ENCODE data around the gene RBM41.
"Not testable (repeated sequence)": the region's sequence is repeated elsewhere in the genome, so short reads cannot be mapped to it uniquely, and the experiment has no call there.

The RBM41 gene

DNA sequence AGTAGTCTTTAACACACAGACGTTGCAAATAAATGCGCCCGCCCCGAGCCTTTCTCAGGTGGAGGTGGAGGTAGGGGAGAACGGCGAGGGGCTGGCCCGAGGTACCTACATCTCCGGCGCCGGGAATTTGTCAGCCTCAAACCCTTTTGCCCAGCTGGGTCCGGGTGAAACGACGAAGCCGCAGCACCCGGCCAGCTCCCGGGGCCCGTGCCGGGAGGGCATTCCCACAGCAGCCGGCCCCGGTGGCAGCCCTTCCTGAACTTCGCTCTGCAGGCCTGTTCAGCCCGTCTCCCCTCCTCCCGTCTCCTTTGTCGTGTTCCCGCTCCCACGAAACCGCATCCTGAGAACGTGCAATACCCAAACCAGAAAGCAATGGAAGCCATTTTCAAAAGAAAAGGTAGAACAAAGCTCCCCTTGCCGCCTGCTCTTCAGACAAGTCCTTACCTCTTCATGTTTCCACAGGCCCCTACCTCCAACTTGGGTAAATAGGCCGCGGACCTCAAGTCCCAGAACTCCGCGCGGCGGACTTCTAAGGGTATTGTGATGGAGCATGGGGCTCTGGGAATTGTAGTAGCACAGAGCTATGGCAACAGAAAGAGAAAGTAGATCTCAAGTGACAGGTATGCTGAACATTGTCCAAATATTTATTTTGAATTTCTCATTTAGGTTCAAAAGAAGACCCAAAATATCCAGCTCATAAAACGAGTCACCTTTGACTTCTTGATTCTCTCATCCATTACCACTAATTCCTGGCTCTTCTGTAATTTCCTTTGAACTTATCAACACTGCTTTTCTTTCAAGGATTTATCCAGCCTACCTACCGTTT, at the start of gene RBM41:
Gene RBM41 (minus strand): TSS at position 501 of the 826 bp plus-strand sequence. CDS start 49 bp downstream, at position 452.
- peak; percentile 79 for DNase-seq

DNA sequence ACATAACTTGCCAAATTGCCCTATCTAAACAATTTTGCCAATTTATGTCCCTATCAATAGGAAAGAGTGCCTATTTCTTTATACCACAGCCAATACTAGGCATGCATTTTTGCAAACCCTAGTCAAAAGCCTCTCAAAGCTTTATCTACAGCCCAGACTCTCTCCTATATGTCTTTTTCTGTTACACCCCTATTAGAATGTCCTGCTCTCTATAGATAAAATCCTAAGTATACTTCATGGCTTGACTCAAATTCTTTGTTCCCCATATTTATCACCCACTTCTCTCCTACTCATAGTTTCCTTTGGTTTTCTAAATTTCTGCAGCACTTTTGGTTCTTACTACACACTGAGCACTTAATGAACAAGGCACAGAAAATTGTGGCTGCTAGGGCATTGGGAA, 49.6 kb upstream of the RBM41 start:
- DNase-seq, result no peak

DNA sequence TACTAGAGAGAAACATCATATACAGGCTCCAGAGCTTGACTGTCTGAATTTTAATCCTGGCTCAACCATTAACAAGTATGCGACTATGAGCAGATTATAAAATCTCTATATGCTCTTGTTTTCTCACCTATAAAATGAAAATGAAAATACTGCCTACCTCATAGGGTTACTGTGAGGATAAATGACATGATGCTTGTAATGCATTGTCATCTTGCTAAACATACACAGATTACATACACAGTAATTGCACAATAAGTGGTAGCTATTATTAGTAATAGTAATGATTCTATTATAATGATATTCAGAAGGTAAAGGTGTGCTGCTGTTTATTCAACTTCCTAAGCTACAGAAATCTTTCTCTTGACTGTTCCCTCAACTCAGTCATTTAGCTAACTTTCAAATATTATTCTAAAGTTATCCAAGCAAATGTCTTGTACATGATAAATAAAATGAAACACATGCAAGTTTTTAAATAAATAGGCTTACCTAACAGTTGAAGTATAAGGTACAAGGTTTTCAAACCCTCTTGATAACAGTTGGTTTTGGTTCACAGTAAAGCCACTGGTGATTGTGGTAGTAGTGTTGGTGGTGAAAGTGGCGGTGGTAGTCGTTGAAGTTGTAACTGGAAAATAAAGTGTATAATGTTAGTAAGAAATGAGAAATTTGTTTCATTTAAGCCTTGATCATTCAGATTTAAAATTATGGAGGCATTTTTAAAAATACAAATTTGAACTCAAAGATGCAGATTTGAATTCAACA, 48.7 kb upstream of the RBM41 start:
- DNase-seq, result no peak

DNA sequence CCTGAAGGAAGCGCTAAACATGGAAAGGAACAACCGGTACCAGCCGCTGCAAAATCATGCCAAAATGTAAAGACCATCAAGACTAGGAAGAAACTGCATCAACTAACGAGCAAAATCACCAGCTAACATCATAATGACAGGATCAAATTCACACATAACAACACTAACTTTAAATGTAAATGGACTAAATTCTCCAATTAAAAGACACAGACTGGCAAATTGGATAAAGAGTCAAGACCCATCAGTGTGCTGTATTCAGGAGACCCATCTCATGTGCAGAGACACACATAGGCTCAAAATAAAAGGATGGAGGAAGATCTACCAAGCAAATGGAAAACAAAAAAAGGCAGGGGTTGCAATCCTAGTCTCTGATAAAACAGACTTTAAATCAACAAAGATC, 39.0 kb upstream of the RBM41 start:
- DNase-seq, result not testable (repeated sequence)

DNA sequence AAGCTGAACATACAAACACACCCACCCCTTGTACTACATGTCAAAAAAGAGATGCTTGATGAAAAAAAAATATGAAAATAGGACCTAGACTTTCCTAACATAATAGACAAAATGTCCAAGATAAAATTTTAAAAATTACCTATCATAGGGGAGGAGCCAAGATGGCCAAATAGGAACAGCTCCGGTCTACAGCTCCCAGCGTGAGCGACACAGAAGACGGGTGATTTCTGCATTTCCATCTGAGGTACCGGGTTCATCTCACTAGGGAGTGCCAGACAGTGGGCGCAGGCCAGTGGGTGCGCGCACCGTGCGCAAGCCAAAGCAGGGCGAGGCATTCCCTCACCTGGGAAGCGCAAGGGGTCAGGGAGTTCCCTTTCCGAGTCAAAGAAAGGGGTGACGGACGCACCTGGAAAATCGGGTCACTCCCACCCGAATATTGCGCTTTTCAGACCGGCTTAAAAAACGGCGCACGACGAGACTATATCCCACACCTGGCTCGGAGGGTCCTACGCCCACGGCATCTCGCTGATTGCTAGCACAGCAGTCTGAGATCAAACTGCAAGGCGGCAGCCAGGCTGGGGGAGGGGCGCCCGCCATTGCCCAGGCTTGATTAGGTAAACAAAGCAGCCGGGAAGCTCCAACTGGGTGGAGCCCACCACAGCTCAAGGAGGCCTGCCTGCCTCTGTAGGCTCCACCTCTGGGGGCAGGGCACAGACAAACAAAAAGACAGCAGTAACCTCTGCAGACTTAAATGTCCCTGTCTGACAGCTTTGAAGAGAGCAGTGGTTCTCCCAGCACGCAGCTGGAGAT, 37.2 kb upstream of the RBM41 start:
- DNase-seq, result not testable (repeated sequence)

DNA sequence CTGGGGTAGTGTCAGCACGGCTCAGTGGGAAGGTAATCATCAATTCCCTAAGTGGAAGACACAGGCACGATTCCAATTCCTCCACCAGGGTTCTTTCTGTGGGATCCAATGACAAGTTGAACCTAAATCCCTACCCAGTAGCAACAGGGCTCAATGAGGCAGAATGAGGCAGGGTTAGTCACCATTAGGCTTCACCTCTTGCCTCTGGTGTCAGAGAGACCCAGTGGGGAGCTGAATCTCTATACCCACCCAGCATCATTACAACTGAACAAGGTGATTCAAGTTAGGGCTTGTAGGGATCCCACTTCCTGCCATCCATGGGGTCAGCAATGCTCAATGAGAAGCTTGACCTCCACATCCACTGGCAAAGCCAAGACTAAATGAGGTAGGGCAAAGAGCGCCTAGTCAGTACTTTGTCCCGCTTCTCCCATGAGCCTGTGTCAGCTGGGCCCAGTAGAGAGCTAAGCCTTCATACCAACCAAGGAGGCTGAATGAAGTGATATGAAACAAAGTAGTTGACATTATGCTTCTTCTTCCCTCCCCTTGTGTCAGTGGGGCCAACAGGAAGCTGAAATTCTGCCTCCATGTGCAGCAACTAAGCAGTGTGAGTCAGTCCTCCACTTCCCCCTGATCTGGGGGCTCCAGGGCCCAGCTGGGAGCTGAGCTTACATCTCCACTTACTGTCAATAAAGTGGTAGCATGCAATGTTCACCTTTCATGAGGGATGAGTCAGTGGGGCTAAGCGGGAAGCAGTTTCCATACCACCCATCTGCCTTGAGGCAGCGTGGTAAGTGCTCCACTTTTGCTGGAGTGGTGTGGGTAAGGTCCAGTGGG, 36.4 kb upstream of the RBM41 start:
- no peak for DNase-seq

DNA sequence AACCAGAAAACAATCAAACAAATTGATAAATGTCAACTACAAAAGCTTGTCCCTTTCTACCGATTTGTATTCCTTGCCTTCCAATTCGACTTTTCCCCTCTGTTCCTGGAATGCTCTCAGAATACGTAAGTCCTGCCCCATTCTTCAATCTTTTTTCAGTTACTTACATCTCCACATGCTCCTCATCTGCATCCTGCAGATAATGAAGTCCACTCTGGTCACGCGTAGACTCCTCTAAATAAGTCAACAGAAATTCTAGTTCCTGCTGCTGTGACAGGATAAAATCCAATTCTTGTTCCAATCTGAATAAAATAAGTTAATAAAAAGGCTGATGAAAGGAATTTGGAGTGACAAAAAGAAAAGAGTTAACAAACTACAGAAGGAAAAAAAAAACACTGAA, 34.4 kb upstream of the RBM41 start:
- DNase-seq, result no peak

DNA sequence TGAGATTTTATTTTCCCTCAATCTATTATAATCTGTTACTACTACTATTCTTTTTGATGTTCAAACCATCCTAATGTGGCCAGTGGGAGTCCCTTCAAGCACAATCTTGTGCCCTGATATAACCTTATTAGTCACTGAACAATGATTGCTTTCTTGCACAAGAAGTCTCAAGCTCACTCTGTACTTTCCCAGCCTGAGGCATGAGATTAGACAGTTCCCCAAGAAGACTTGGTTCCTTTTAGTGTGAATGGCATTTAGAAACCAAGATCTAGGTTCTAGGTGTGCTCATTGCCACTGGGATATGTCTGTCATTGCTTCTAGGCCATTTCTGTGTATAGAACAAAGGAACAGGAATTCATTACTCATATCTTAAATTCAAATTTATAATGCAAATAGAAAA, 28.0 kb upstream of the RBM41 start:
- no peak for DNase-seq

DNA sequence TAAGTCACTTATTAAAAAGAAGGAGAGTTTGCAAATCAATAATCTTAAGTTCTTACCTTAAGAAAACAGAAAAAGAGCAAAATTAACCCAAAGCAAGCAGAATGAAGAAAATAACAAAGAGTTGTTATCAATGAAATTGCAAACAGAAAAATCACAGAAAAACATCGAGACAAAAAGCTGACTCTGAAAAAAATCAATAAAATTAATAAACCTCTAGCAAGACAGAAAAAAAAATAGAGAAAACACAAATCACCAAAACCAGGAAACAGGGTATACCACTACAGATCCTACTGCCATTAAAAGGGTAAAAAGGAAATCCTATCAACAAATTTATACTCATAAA, 17.3 kb upstream of the RBM41 start:
- no peak for DNase-seq

DNA sequence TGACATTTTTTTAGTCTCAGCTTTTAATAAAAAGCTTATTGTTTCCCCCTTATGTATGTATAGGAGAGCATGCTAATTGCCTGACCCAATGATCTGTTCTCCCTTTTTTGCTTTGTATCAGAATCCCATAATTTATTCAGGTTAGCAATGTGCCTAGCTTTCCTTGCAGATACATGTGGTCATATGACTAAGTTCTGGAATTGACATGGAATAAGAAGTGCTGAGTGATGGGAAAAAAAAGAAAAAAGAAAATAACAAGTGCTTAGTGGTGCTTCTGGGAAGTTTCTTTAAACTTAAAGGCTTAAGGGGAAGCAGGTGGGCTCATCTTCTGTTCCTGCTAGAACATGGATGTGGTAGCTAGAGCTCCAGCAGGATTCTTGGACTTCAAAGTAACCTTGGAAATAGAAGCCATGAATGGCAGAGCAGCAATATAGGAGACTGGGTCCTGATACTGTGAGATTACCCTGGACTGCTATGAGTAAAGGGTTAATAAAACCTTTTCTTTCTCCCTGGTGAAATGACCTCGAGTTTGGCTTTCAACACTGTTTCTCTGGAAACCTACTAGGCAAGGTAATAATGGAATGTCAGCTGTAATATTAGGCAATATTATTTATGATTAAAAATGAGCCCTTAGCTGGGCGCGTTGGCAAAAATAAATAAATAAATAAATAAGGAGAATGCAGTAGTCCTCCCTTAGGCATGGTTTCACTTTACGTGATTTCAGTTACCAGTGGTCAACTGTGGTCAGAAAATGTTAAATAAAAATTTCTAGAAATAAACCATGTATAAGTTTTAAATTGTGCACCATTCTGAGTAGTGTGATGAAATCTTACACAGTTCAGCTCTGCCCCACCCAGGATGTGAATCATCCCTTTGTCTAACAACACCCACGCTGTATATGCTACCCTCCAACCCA, 16.7 kb upstream of the RBM41 start:
- no peak for DNase-seq

DNA sequence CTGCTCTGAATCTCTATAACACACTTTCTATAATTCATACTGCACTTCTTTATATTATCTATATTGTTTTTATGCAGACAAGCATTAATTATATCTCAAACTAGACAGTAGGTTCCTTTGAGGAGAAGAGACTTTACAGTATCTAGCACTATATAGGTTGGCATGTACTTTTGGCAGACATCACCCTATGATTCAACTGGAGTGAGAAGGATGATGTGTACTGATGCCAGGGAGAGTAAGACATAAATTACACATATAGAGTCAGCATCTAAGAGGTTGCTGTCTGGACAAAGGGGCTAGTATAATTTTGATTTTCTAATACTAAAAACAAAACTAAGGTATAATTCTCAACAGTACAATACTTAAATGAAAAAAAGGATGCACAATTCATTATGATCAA, 5.1 kb upstream of the RBM41 start:
- no peak for DNase-seq

DNA sequence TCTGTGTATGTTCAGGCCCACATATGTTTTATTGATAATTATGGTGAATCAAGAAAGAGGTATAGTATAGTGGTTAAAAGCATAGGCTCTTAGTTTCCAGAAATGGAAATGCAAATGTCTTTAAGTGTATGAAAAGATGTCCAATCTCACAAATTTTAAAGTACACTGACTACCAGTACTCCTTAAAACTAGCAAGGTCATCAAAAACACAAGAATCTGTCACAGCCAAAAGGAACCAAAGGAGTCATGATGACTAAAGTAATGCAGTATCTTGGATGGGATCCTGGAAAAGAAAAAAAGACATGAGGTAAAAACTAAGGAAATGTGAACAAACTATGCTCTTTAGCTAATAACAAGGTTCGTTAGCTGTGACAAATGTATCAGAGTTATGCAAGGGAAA, 661 bp upstream of the RBM41 start:
- no peak for DNase-seq

DNA sequence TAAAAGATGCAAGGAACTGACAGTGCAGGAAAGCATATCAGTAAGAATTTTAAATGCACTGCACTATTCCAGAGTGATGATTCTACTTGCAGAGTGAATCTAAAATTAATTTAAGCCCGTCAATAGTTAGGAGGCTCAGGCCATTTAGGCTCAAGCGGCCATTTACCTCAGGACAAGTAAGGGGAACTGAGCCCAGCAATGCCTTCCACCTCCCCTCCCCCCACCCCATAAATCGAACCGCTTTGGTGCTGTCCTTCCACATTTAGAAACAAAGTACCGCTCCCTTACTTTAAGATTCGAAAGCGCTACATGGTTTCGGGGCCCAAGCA, 665 bp downstream of the RBM41 start:
- no peak for DNase-seq

DNA sequence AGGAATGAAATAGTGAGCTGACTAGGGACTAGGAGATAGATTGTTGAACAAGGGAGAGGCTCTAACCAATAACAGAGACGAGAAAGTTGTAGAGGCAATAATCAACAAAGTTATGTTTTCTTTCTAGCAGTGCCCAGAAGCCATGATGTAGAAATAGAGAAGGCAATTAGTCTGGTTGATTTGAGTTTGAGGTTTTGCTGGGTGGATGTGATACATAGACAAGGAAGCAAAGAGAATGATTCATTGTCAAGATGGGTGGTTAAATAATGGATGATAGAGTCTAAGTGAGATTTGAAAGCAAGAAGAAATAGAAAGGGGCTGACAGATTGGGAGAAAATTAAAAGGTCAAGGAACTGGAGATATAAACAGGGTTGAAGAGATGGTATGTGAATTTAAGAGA, 11.2 kb downstream of the RBM41 start:
- DNase-seq, result no peak

DNA sequence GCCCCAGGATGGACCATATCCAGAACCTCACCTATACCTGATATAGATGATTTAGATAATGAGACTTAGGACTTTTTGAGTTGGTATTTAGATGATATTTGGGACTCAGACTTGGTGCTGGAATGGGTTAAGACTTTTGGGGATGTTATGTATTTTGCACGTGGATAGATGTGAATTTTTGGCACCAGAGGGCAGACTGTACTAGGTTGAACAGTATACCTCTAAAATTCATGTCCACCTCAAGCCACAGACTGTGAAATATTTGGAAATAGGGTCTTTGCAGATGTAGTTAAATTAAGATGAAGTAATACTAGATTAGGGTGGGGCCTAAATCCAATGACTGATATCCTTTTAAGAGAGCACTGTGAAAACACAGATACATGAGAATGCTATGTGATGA, 15.6 kb downstream of the RBM41 start:
- no peak for DNase-seq

DNA sequence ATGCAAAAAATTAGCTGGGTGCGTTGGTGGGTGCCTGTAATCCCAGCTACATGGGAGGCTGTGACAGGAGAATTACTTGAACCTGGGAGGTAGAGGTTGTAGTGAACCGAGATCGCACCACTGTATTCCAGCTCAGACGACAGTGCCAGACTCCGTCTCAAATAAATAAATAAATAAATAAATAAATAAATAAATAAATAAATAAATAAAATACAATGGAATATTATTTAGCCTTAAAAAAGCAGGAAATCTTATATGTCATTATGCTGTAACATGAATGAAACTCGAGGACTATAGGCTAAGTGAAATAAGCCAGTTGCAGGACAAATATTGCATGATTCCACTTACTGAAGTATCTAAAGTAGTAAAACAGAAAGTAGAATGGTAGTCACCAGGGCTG, 42.5 kb downstream of the RBM41 start:
- no peak for DNase-seq

DNA sequence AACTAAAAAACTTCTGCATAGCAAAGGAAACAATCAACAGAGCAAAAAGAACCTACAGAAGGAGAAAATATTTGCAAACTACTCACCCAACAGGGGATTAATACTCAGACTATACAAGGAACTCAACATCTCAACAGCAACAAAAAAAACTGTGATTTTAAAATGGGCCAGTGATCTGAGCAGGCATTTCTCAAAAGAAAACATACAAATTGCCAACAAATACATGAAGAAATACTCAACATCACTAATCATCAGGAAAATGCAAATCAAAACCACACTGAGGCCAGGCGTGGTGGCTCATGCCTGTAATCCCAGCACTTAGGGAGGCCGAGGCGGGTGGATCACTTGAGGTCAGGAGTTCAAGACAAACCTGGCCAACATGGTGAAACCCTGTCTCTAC, 60.9 kb downstream of the RBM41 start:
- DNase-seq, result not testable (repeated sequence)

DNA sequence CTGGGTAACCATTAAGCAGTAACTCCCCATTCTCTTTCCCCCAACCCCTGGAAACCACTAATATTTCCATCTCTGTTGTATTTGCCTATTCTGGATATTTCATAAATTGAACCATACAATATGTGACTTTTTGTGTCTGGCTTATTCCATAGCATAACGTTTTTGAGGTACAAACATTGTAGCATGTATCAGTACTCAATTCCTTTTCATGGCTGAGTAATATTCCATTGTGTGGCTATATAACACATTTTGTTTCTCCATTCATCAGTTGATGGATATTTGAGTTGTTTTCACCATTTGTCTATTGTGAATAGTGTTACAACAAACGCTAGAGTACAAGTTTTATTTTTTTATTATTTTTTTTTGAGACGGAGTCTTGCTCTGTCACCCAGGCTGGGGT, 63.6 kb downstream of the RBM41 start:
- DNase-seq, result no peak

DNA sequence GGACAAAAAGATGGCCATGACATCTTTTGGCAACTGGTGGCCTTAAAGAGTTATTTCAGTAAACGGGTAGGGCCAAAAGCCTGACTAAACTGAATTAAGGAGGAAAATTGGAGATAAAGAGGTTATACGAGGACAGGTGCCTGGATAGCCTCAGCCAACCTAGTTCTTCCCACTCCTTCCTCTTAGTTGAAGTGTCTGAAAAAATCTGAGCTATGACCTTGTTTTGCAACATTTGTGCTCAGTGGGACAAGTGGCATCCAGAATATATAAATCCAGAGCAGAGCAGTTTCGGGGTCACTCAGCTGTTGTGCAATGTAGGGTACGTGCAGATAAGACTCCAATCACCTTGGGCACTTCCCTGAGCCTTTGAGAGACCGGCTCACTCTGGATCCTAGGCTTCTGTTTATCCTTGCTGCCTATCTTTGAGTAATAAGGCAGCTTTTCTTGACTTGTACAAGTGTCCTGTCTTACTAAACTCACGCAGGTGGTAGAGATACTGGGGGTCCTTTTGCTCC, 68.4 kb downstream of the RBM41 start:
- no peak for DNase-seq

DNA sequence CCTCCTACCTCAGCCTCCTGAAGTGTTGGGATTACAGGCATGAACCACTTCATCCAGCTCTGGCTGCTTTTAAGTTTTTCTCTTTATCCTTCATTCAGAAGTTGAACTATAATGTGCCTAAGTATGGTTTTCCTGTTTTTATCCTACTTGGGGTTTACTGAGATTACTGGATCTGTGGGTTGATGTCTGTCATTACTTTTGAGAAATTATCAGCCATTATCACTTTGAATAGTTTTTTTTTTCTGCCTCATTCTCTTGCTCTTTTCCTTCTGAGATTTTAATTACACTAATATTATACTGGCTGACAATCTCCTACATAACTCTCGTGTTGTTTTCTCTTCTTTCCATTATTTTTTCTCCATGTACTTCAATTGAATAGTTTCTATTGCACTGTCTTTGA, 71.0 kb downstream of the RBM41 start:
- no peak for DNase-seq

DNA sequence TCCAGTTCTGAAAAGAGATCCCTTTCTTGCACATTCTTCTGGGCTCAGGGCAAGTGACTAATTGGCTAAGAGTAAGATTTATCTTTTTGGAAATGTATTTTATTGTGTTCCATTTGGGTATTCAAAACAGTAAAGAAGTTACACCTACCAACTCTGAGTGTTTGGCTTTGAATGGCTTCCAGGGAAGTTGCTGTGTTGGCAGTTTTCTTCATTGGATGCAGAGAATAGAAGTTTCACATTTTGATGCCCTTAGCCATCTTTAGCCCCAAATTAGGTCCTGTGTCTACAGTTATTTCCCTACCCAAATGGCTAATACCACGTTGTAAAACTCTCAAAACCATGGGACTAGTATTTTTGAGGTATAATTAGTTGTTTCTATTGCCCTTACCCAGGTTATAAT, 88.9 kb downstream of the RBM41 start:
- DNase-seq, result no peak

DNA sequence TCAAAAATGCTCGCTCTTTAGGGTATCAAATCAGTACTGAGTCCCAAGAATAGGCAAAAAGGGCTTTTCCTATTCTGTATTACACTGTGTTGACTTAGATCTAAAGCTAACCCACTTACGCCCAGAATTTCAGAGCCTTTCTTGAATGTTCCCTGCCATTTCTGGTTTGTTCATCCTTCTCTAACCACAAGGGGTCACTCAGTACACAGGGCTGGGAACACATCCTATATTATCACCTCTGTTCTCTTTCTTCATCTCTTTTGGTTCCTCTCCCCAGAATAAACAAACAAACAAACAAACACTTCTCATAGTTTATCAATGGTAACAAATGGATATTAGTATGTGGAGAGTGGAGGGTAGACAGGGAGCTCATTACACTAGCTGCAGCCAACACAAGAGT, 93.1 kb downstream of the RBM41 start:
- DNase-seq, result no peak

All from left hindlimb (tissue), 1 donor.